Right cardiac atrium (tissue), 5 donors: ENCODE data around the gene APCDD1L. TPM values are rescaled to one million over a fixed set of nuclear protein-coding genes. Genes with fewer than 3 reads are reported as not detected.
"Not testable (repeated sequence)": the region's sequence is repeated elsewhere in the genome, so short reads cannot be mapped to it uniquely, and the experiment has no call there.

Experiments used
- ATAC-seq, 2 donors: fragments of 200-7000 bp; cut with Tn5 transposase; one replicate each; pipeline versions ENCODE4 v1.8.0 to v1.9.1; 2020; ENCODE audit warnings: moderate library complexity in 2 of 2, mild to moderate bottlenecking in 1 of 2
- DNase-seq, 3 donors: peaks; one replicate each; pipeline ENCODE4 v3.0.0-alpha.2; 2020
- H3K27ac ChIP-seq: one replicate; pipeline ENCODE4 v1.5.1; 2013; ENCODE audit warnings: mild to moderate bottlenecking, low read length, control low read depth, moderate library complexity
- H3K27me3 ChIP-seq: one replicate; pipeline ENCODE4 v1.6.1; 2013; ENCODE audit not compliant: control insufficient read depth, insufficient read depth
- H3K4me1 ChIP-seq: one replicate; pipeline ENCODE4 v1.6.1; 2013; ENCODE audit warnings: low read length; ENCODE audit not compliant: control insufficient read depth, insufficient read depth
- H3K4me3 ChIP-seq: one replicate; pipeline ENCODE4 v1.5.1; 2013; ENCODE audit warnings: low read length, control low read depth
- H3K9me3 ChIP-seq: one replicate; pipeline ENCODE4 v1.6.1; 2013; ENCODE audit warnings: low read length; ENCODE audit not compliant: control insufficient read depth
- WGBS: extraction: QIAGEN DNeasy Blood & Tissue Kit; methylation state at CpG from one replicate; pipeline ENCODE4 v1.1.7; 2013; 5-methylcytosine and 5-hydroxymethylcytosine counted together
- intact Hi-C, 4 donors: fragments of 100-400 bp; cut with DNase I; formaldehyde crosslinking; loops; one replicate each; pipeline versions ENCODE4 v1.11.0 to v1.14.0; 2022 to 2023
- polyA plus RNA-seq: library from polyadenylated mRNA; stranded (reverse); fragments of 200-250 nt; gene quantifications from one replicate; pipeline ENCODE4 v1.2.3, GENCODE V29; 2013
- total RNA-seq, 4 donors: library from RNA; stranded (reverse); fragmentation: NEBNext Ultra II Directional; extraction: Animal tissue kit (Norgen Biotek cat#: 25700); gene quantifications; one replicate each; pipeline ENCODE4 v1.2.1, GENCODE V29; 2021
- donor health status: healthy with polysubstance abuse.
- donor health status: DM: no; HTN: yes; CAD: no.
- donor health status: DM: no; HTN: no; CAD: no.
- donor health status: DM: no; HTN: yes; CAD: no; lungs with severe emphysema.
- donor health status: DM: yes; HTN: yes; CAD: no.

The APCDD1L gene
- total and polyA plus RNA-seq, 5 donors = 0.14 to 4.3 (median 1.0) TPM

- DNase-seq = no peak
- Histone ChIP-seq H3K4me1 (no peaks in the 10 kb centered on the region), H3K27me3 (no peaks in the 10 kb centered on the region), H3K27ac (no peak overlapping the region), H3K4me3 (no peak overlapping the region), H3K9me3 (no peaks in the 10 kb centered on the region)
- no peak for ATAC-seq
- WGBS = 86% methylated on average over 10 of the region's 10 CpGs
- intact Hi-C loops = no loop called here
These were observed 29.1 kb upstream of the APCDD1L start for GRCh38 chr20:58544286-58544685.

- Histone ChIP-seq H3K27ac (no peak overlapping the region), H3K27me3 (no peaks in the 10 kb centered on the region), H3K9me3 (no peaks in the 10 kb centered on the region), H3K4me1 (no peaks in the 10 kb centered on the region), H3K4me3 (no peak overlapping the region)
- 82% methylated on average over 6 of the region's 6 CpGs for WGBS
- DNase-seq = no peak
- intact Hi-C loops = no loop called here
- ATAC-seq = no peak
These were observed 28.1 kb upstream of the APCDD1L start for GRCh38 chr20:58543274-58543673.

GRCh38 chr20:58542411-58543095 lies 27.4 kb upstream of the APCDD1L start:
- Histone ChIP-seq H3K27me3 (no peaks in the 10 kb centered on the region), H3K9me3 (no peaks in the 10 kb centered on the region), H3K4me3 (no peak overlapping the region), H3K4me1 (no peaks in the 10 kb centered on the region), H3K27ac (no peak overlapping the region)
- no peak for DNase-seq
- intact Hi-C loops = no loop called here
- 88% methylated on average over 18 of the region's 18 CpGs for WGBS
- no peak for ATAC-seq

- ATAC-seq, H3K27me3 ChIP-seq, H3K4me1 ChIP-seq, DNase-seq, intact Hi-C loops, H3K9me3 ChIP-seq, H3K4me3 ChIP-seq, H3K27ac ChIP-seq: not testable (repeated sequence)
- WGBS = 89% methylated on average over 4 of the region's 6 CpGs
These were observed 26.8 kb upstream of the APCDD1L start for GRCh38 chr20:58542034-58542410.

GRCh38 chr20:58538752-58539151 lies 23.6 kb upstream of the APCDD1L start:
- no peaks in the 10 kb centered on the region for H3K4me1 ChIP-seq
- H3K9me3 ChIP-seq = no peaks in the 10 kb centered on the region
- ATAC-seq (no peak), DNase-seq (no peak)
- WGBS = 88% methylated on average over 2 of the region's 2 CpGs
- no peak overlapping the region for H3K27ac ChIP-seq
- intact Hi-C loops = no loop called here
- no peaks in the 10 kb centered on the region for H3K27me3 ChIP-seq
- no peak overlapping the region for H3K4me3 ChIP-seq

- 98% methylated on average over 1 of the region's 1 CpG for WGBS
- no peaks in the 10 kb centered on the region for H3K27me3 ChIP-seq
- H3K27ac ChIP-seq = no peak overlapping the region
- H3K9me3 ChIP-seq = no peaks in the 10 kb centered on the region
- no peak for ATAC-seq
- intact Hi-C loops = no loop called here
- no peak overlapping the region for H3K4me3 ChIP-seq
- no peaks in the 10 kb centered on the region for H3K4me1 ChIP-seq
- DNase-seq = no peak
These were observed 22.6 kb upstream of the APCDD1L start for GRCh38 chr20:58537831-58538230.

- Histone ChIP-seq H3K27ac (no peak overlapping the region), H3K4me1 (no peaks in the 10 kb centered on the region), H3K4me3 (no peak overlapping the region), H3K27me3 (no peaks in the 10 kb centered on the region), H3K9me3 (peaks cover 5% of the 10 kb centered on the region)
- ATAC-seq (no peak), DNase-seq (no peak)
- WGBS = 96% methylated on average over 3 of the region's 3 CpGs
- intact Hi-C loops = no loop called here
These were observed 21.1 kb upstream of the APCDD1L start for GRCh38 chr20:58536289-58536688.

- no peak for ATAC-seq
- Histone ChIP-seq H3K9me3 (peaks cover 6% of the 10 kb centered on the region), H3K27me3 (no peaks in the 10 kb centered on the region), H3K4me1 (no peaks in the 10 kb centered on the region), H3K27ac (no peak overlapping the region), H3K4me3 (no peak overlapping the region)
- intact Hi-C loops = no loop called here
- no peak for DNase-seq
These were observed 16.5 kb upstream of the APCDD1L start for GRCh38 chr20:58531657-58532056.

GRCh38 chr20:58531063-58531462 lies 15.9 kb upstream of the APCDD1L start:
- Histone ChIP-seq H3K4me1 (no peaks in the 10 kb centered on the region), H3K27ac (no peak overlapping the region), H3K4me3 (no peak overlapping the region), H3K9me3 (peaks cover 6% of the 10 kb centered on the region), H3K27me3 (no peaks in the 10 kb centered on the region)
- ATAC-seq (no peak), DNase-seq (no peak)
- intact Hi-C loops = no loop called here

GRCh38 chr20:58528412-58528811 lies 13.2 kb upstream of the APCDD1L start:
- H3K27me3 ChIP-seq = no peaks in the 10 kb centered on the region
- H3K27ac ChIP-seq = no peak overlapping the region
- ATAC-seq (no peak), DNase-seq (no peak)
- H3K9me3 ChIP-seq = peaks cover 6% of the 10 kb centered on the region
- 94% methylated on average over 1 of the region's 1 CpG for WGBS
- no peak overlapping the region for H3K4me3 ChIP-seq
- intact Hi-C loops = no loop called here
- no peaks in the 10 kb centered on the region for H3K4me1 ChIP-seq

GRCh38 chr20:58526411-58526810 lies 11.2 kb upstream of the APCDD1L start:
- ATAC-seq (no peak), DNase-seq (no peak)
- Histone ChIP-seq H3K4me1 (no peaks in the 10 kb centered on the region), H3K27ac (no peak overlapping the region), H3K4me3 (no peak overlapping the region), H3K27me3 (no peaks in the 10 kb centered on the region), H3K9me3 (peaks cover 1% of the 10 kb centered on the region)
- intact Hi-C loops = no loop called here
- WGBS = 98% methylated on average over 3 of the region's 3 CpGs

GRCh38 chr20:58524814-58525213 lies 9.6 kb upstream of the APCDD1L start:
- H3K4me1 ChIP-seq = no peaks in the 10 kb centered on the region
- intact Hi-C loops = no loop called here
- ATAC-seq (no peak), DNase-seq (no peak)
- no peaks in the 10 kb centered on the region for H3K27me3 ChIP-seq
- H3K9me3 ChIP-seq = no peaks in the 10 kb centered on the region
- 77% methylated on average over 7 of the region's 7 CpGs for WGBS
- no peak overlapping the region for H3K27ac ChIP-seq
- H3K4me3 ChIP-seq = no peak overlapping the region
